GM18909 (cell line): ENCODE data around the gene SNX33.
"Not testable (repeated sequence)": the region's sequence is repeated elsewhere in the genome, so short reads cannot be mapped to it uniquely, and the experiment has no call there.

Source experiments
- ATAC-seq: cut with Tn5 transposase; IDR thresholded peaks from one replicate; pipeline ENCODE4 v1.9.1; 2021; ENCODE audit warnings: mild to moderate bottlenecking; ENCODE audit not compliant: unreplicated experiment, poor library complexity

SNX33 gene

GRCh38 chr15:75661100-75661755, 13.5 kb downstream of the SNX33 start:
- ATAC-seq = no peak

- no peak for ATAC-seq
Observed at GRCh38 chr15:75661756-75662140, 14.0 kb downstream of the SNX33 start.

- ATAC-seq = no peak
Observed at GRCh38 chr15:75662823-75663519, 15.3 kb downstream of the SNX33 start.

- ATAC-seq = no peak
Observed at GRCh38 chr15:75663931-75664421, 16.3 kb downstream of the SNX33 start.

GRCh38 chr15:75666823-75667501, 19.2 kb downstream of the SNX33 start:
- no peak for ATAC-seq

GRCh38 chr15:75669191-75669878, 21.6 kb downstream of the SNX33 start:
- ATAC-seq = no peak

GRCh38 chr15:75669879-75670212, 22.1 kb downstream of the SNX33 start:
- ATAC-seq = no peak

GRCh38 chr15:75671730-75672602, 24.3 kb downstream of the SNX33 start:
- ATAC-seq = no peak

GRCh38 chr15:75672646-75673425, 25.1 kb downstream of the SNX33 start:
- no peak for ATAC-seq

GRCh38 chr15:75673426-75674235, 25.9 kb downstream of the SNX33 start:
- ATAC-seq = no peak

GRCh38 chr15:75674366-75674765, 26.7 kb downstream of the SNX33 start:
- no peak for ATAC-seq

GRCh38 chr15:75675579-75676404, 28.1 kb downstream of the SNX33 start:
- no peak for ATAC-seq

GRCh38 chr15:75676688-75677464, 29.2 kb downstream of the SNX33 start:
- no peak for ATAC-seq

- ATAC-seq = no peak
Observed at GRCh38 chr15:75677465-75678323, 30.0 kb downstream of the SNX33 start.

GRCh38 chr15:75678324-75678690, 30.6 kb downstream of the SNX33 start:
- not testable (repeated sequence) for ATAC-seq
